HL-60/S4 (cell line): ENCODE measurements around the gene BTNL2.

Experiments
- in situ Hi-C: fragments of 300-500 bp; cut with MboI; formaldehyde crosslinking; loops from 2 replicates; pipeline ENCODE4 v1.14.3; 2022; ENCODE audit warnings: low sequenced_read_pairs

Gene BTNL2

DNA sequence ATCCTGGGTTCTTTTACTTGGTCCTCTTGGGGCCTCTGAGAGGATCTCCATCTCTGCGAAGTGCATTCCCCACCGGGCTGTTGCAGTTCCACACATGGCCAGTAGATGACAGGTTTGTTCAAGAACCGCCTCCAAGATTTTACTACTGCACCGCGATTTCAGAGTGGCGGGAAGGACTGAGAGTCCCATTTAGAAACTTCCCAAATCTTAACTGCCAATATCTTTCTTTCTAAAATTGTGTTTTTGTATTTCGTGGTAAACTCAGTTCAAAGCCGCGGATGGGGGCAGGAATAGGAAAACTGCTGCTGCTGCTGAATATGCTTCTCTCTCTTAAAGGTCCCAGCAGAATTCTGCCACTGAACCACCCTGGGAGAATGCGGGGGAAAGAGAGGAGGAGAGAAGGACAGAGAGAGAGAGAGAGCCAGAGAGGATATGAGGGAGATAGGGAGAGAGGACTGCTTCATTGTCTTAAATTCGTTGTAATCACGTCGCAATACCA lies 8.6 kb upstream of the BTNL2 start:
- in situ Hi-C loops, result no loop called here

DNA sequence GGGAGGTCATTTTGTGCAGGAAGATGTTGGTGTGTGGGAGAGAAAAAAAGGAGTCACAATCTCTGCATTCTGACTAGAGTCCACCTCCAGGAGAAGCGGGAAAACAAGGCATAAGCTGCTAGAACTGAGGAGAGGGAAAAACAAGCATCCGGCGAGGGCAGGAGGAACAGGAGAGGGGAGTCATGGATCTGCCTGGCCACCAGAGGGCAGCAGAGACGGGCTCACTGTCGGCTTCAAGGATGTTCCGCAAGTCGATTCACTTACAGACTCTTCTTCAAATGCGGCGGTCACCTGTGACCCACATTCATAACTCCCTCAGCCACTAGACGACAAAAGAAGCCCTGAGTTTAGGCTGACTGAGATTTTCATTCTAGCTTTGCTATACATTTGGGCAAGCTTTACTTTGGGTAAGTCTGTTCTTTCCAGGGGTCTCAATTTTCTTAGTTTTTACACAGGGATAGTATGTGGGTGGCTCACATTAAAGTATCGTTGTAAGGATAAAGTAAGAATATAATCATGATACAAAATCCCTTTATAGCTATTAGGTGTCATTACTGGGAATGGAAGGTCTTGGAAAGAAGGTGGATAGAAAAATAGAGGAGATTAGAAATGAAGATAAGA lies 6.6 kb upstream of the BTNL2 start:
- in situ Hi-C loops, result no loop called here

DNA sequence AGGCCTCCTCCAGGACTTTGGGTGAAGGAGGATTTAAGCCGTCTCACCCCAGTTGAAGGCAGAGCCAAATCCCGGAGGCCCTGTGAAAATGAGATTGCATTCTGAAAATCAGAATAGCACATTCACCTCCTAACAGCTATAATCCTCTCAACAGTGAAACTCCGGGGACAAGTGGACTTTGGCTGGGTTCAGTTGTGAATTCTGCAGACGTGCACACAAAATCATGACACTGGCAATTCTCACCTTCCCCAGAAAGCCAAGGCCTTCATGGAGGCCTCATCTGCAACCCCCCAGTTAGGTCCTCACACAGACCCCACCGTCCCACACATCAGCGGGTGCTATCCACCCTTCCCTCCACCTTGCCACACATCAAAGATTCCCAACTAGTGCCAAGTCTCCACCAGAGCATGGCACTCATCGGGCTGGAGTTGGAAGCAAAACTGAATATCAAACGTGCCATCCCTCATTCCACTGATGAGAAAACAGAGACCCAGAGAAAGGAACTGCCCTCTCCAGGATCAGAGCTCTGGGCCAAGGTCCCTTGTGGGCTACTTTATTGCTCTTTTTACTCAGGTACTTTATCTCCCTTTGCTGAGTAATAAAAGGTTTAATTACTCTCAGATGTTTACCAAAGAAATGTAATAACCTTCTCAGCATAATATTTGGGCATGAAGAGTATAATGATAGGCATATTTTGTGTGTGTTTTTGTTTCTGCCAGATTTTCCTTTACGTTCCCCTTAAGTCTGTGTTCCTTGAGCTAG lies 4.8 kb upstream of the BTNL2 start:
- in situ Hi-C loops, result no loop called here

DNA sequence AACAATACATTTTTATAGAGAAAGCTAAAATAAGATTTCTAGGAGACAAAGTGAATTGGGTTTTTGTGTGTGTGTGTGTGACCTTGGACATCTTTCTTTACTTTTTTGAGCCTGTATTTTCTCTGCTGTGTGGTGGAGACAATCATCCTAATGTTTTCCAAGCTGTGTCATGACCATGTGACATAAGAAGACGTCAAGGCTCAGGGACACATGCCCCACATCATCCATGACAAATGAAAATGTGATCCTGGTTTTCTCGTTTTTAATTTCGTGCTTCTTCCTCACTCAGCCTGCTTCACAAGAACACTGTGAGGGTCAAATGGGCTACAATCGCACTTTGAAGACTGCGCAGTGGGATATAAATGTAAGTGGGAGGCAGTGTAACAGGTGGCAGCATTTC lies 3.9 kb upstream of the BTNL2 start:
- in situ Hi-C loops, result no loop called here

DNA sequence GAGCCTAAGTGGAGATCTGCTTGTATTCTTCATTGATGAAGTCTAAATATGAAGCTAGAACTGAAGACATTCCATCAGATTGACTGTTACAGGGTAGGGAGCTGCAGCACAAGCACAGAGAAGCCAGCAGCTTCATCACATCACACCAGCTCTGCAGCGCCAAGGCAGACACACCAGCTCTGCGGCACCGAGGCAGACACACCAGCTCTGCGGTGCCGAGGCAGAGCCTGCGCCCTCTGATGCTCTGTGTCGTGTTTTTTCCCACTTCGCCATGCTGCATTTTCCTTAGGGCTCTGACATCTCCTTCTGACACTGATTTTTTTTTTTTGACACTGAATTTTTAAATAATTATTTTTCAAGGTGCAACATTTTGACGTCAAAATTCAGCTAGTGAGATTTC lies 784 bp downstream of the BTNL2 start:
- in situ Hi-C loops, result no loop called here

DNA sequence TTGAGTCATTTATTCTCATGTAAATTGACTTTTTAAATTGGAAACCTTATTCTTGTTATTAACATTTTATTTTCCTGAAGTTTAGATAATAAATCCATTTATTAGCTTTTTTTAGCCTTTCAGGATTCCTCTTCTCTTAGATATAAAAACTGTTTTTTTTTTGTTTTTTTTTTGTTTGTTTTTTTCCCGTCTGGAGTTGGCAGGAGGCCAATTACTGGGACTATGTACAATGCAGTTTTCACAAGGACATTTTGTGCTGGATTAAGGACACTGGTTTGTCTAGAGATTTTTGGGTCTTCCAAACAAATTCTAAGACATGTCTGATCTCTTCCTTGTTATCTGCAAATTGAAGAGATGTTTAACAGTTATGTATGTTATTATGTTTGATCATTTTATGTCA lies 1.3 kb downstream of the BTNL2 start:
- in situ Hi-C loops, result no loop called here

DNA sequence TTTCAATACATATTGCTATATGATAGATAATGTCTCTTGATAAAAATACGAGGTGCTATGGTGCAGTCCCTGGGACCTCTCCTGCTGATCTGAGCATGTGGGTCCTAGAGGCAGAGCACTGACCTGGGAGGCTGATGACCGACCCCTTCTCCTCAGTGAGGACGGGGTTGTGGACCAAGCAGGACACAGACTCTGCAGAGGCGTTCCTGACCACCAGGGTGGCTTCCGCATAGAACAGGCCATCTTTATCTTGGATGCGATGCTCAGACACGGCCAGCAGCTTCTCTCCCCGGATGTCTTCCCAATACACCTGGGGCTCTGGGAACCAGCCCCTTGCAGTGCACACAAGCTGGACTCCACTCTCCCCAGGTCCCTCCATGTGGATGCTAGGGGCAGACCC lies 4.2 kb downstream of the BTNL2 start:
- in situ Hi-C loops, result no loop called here

DNA sequence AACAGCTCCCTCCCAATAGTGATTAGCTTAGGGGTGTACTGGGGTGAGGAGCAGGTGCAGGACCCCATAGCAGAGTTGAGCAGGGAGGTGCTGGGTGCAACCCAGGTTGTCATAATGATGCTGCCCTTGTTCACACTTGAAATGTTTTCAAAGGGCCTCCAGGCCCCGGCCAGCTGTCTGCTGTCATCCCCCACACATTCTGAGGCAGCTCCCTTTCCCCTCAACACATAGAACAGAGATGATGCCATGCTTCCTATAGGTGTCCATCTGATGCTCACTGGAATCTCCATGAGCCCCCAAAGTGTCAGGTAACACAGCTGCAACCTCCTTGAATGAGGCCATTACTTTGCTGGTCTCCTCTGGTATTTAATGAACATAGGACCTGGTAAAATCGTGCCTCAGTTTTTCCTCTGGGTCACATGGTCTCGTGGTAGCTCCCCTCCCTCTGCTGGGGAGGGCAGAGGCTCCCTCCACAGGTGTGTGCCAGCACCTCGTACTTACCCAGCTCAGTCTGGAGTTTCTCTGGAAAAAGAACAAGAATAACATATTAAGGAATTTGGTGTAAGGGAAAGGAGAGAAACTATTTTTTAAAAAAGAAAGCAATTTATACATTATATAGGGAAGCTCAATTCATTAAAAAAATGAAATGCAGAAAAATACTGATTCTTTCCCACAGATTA lies 5.6 kb downstream of the BTNL2 start:
- in situ Hi-C loops, result no loop called here

DNA sequence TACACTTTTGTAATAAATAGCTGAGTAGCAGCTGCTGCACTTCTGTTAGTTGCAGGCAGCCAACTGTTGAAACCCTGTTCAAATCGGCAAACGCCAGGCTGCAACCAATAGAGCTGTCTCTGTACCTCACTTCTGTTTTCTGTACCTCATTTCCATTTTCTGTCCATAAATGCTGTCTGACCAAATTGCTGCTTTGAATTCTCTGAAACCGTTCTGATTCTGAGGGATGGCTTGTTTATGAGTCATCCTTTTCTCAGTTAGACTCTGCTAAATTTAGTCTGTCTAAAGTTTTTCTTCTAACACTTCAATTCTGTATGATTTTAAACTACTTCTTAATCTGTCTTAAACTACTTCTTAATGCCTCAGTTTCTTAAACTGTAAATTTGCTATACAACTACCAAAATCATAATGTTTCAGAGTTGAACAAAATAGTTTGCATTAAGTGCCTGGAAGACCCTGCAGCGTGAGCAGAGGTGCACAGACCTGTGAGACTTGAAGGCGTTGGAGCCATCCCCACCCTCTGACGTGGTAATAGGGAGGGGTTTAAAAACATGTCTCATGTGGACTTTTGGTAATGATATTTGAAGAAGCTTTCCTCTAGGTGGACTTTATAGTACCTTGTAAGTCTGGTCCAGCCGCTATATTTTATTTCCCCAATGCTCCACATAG lies 9.6 kb downstream of the BTNL2 start:
- in situ Hi-C loops, result no loop called here

DNA sequence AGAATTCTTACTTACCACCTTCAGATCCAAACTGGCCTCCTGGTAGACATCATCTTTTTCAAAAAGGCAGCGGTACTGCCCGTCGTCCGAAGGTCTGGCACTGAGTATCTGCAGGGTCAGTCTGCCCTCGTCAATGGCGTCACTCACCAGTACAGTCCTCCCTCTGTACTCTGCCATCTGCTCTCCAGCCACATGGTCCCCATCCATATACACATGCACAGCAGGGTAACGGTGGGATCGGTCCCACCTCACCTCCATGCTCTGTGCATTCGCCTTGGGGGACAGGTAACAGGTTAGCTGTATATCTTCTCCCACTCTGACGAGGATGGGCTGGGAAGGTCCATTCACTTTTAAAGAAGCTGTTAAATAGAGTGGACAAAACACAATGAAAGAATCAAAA lies 11.0 kb downstream of the BTNL2 start:
- in situ Hi-C loops, result no loop called here

DNA sequence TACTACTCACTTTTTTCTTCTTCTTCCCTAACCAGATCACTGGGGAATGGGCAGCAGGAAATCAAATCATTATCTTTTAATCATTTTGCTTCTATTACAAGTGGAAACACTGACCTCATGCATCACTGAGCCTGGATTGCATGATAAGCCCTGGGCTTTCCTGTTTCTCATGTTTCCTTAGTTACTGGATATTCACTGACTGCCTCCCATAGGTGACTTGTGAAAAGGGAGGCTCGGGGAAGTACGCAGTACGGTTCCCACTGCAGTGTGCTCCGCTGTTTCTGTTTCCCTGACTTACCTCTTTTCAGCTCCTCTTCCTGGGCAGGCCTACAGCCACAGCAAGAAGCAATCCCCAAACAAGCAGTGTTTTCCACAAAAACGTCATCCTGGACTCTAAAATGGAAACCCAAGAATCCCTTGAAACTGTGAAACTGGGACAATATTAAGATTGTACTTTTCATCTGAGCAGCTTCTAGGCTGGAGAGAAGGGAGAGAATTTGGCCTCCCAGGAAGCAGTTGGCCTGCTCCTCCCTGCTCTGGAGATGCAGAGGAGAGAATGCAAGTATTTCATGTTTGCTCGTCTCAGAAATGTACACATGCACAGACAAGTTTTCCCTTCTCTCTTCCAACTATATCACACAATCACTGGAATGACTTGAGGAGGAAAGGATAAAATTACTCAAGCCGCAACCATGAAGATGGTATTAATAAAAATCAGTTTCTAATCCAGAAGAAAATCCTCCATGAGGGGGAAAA lies 13.1 kb downstream of the BTNL2 start:
- in situ Hi-C loops, result no loop called here

DNA sequence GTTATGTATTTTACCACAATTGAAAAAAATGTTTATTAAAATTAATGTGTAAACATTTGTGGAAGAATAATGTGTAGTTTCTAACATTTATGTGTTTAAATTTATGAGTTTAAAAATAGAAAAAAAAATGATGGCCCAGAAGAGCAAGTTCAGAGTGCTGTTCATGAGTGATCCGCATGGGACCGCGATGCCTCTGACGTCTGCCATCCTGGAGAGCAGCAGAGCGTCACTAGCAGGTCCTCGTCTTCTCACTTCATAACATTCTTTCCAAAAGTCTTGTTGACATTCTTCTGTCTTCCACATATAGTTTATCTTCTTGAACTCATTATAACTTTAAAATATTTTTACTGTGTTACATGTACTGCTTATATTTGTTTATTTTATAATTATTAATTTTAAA lies 15.5 kb downstream of the BTNL2 start:
- in situ Hi-C loops, result no loop called here

DNA sequence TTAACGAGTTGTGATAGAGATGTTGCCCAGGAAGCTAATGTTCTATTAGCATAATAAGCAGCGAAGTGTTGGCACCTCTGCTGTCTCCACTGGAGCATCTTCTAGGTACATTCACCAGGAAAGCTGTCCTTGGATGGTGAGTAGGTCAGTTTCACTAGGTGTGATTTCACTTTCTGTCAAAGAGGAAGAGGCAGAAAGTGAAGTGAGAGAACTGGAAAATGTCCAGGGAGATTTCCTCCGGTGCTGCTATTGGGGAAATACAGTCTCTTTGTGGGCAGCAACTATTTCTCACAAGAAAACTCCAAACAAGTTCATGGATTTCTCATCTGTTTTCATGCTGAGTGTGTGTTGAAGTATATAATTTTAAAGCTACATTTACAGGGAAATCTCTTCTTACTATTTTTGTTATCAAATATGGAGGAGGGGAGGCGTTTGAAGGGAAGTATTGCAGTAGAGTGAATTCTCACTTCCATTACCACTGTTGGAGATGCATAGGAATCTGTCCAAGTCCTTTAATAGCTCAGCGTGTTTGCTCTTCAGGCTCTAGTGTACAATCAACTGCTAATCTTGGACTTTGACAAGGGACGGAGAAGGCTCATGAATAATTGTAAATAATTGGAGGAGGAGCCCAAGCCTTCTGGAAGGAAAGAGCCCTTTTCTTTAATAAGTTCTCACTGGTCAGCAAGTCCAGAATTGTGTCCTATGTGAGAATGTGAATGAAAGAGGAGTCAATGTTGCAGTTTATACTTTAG lies 19.2 kb downstream of the BTNL2 start:
- in situ Hi-C loops, result no loop called here

DNA sequence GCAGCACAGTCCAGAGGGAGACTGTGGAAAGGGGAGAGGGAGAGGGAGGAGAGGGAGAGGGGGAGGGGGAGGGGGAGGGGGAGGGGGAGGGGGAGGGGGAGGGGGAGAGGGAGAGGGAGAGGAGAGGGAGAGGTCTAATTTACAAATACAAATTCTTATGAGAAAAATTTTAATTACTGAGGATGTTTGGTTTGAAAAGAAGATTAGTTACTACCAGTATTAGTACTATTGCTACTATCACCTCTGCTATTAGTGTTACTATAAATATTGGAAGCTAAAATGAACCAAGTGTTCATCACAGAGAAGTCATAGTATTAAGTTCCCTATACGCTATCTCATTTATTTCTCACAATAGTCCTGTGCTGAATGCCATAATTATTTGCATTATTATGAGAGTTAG lies 20.9 kb downstream of the BTNL2 start:
- in situ Hi-C loops, result no loop called here

DNA sequence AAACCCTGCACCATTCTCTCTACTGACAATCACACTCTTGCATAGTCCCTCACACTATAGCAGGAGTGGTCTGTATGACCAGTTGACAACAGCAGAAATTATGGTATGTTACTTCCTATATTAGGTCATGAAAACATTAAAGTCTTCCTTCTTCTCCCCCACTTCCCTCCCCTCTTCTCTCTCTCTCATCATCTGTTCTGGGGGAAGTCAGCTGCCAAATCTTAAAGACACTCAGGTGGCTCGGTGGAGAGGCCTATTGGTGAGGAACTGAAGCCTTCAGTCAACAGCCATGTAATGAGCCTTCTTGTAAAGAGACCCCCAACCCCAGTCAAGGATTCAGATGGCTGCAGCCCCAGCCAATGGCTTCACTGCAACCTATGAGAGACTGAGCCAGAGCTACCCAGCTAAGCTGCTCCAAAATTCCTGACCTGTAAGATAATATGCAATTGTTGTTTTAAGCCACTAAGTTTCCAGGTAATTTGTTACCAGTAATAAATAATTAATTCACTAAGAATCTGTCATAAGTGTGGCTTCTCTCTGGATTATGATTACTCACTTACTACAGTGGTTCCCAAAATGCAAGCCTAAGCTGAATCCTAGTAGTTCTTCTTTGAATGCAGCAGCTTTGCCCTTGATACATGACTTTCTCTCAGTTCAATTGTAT lies 24.1 kb downstream of the BTNL2 start:
- in situ Hi-C loops, result no loop called here

DNA sequence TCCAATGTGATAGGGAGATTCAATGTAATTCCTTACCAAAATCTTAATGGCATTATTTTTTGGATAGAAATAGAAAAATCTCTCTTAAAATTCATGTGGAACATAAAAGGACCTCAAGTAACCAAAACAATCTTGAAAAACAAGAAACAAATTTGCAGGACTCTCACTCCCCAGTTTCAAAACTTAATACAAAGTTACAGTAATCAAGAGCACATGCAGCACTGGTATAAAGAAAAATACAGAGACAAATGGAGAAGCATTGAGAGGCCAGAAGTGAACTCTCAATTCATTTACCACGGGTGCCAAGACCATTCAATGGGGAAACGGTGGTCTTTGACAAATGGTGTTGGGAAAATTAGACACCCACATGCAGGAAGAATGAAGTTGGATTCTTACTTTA lies 27.4 kb downstream of the BTNL2 start:
- in situ Hi-C loops, result no loop called here

DNA sequence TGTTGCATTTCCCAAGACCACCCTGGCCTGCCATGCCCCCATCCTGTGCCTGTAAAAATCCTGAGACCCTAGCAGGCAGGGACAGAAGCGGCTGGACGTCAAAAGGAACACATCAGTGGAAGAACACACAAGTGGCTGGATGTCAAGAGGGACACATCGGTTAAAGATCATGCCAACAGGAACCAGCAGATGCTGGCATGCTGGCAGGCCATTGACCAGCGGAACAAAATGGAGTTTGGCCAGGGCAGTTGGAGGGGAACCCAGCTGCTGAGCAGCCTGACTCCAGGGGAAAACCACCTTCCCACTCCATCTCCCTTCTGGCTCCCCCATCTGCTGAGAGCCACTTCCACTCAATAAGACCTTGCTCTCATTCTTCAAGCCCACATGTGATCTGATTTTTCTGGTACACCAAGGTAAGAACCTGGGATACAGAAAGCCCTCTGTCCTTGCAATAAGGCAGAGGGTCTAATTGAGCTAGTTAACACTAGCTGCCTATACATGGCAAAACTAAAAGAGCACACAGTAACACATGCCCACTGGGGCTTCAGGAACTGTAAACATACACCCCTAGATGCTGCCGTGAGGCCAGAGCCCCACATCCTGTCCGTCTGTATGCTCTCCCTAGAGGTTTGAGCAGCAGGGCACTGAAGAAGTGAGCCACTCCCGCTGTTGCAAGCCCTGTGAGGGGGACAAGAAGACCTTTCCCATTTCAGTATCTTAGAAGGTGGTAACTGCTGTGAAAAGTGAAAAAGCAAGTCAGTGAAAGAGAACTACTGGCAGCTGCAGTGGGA lies 31.0 kb downstream of the BTNL2 start:
- in situ Hi-C loops, result no loop called here

DNA sequence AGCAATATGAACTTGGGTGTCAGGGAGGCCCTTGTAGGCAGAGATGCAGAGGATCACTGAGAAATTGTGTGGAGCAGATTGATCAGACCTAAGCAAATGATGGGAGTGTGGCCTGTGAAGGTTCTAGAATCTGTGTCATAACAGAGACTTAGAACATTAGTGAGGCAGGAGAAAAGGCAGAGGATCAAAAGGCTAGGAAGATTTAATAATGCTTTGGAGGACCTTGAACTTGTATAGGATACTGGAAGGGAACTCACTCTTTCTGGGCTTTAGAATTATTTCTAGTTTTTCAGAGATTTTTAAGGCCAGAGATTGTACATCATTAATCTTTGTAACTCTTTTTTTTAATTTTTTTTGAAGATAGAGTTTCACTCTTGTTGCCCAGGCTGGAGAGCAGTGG lies 35.2 kb downstream of the BTNL2 start, which contains the start of gene TSBP1:
TSS of gene TSBP1 (minus strand) at position 101 of the 400 bp plus-strand sequence. CDS start 197 bp downstream, outside the sequence.
- in situ Hi-C loops, result no loop called here

DNA sequence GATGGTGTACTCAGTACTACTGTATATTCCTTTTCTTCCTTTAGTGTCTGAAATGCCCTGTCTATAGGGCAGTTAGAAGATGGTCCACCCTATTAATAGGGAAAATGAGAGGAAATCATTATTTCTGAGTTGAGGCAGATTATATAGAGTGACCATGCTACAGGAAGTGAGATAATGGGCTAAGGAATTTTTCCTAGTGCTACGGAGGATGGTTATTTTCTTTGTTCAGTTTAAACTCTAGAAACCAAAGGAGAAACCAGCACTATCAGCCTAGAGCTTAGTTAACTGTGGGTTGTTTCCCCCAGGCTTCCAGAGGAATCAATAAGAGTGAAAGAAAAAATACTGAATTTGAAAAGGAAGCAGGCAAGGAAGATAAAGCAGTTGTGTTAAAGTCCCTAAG lies 35.8 kb downstream of the BTNL2 start:
- in situ Hi-C loops, result no loop called here
